Stomach (tissue), 4 donors: ENCODE measurements around the gene SLC2A4RG.

Experiments
- CTCF ChIP-seq, 7 experiments: fragments of 450-650 bp in 4 of 7; fragments of 200-600 bp in 3 of 7; sonication (generic) in 3 of 7; IDR thresholded peaks; one replicate each; pipeline ENCODE4 v1.5.1; 2016 to 2019; ENCODE audit warnings: antibody characterized with exemption in 7 of 7, control low read depth in 2 of 7, mild to moderate bottlenecking in 1 of 7
- POLR2AphosphoS5 ChIP-seq, 3 donors: sonication (generic); formaldehyde crosslinking; IDR thresholded peaks; one replicate each; pipeline ENCODE4 v1.6.1; 2016; ENCODE audit warnings: antibody characterized with exemption in 3 of 3

GRCh38 chr20:63742381-63743024 lies 2.9 kb downstream of the SLC2A4RG start:
- TF ChIP-seq CTCF (IDR thresholded peaks at IDR 0.05): no peak
- TF ChIP-seq POLR2AphosphoS5 (IDR thresholded peaks at IDR 0.05): no peak
